Fibroblast of skin of left biceps (primary cell): ENCODE data around the gene ZNF227.
"Not testable (repeated sequence)": the region's sequence is repeated elsewhere in the genome, so short reads cannot be mapped to it uniquely, and the experiment has no call there.

Experiments used
- DNase-seq, 2 experiments: peaks; one replicate each; pipeline ENCODE4 v3.0.0-alpha.2; 2013; ENCODE audit warnings: low read depth in 2 of 2

The ZNF227 gene

DNA sequence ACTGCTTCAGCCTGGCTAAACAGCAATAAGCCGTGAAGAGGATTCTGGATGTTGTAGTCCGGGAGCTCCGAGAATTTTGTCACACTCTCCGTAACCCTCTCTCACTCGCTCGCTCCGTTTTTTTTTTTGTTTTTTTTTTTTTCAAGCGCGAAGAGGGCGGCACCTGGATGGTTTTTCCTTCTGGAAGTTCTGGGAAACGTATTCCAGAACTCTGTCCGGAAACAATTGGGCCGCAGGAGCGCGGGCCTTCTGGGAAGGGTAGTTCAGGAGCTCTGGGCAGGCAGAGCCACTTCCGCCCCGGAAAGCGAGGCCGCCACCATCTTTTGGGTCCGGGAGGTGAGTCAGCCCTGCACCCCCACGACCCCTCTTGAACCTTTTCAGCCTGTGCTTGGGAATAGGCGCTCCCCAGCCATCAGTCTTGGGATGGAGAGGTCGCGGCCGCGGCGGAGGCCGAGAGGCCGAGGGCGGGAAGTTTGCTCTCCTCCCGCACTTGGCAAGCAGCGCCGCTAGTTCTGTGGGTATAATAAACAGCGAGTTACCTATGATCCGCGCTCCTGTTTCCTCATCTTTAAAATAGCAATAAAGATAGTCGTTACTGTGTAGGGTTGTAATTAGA, at the start of gene ZNF227:
Gene ZNF227 (plus strand): TSS at position 283 of the 616 bp plus-strand sequence. CDS start 5,261 bp downstream, outside the sequence.
- DNase-seq: peak; percentile 92 to 94

DNA sequence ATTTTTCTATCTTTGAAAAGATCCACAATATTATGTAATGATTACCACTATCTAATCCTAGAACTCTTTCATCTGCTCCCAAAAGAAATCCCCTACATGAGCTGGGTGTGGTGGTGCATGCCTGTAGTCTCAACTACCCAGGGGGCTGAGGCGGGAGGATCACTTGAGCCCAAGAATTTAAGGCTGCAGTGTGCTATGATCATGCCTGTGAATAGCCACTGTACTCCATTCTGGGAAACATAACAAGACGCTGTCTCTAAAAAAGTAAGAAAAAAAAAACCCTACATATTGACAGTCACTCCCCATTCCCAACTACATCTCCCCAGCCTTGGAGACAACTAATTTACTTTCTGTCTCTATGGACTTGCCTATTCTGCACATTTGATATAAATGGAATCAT, 48.5 kb upstream of the ZNF227 start:
- DNase-seq: no peak

DNA sequence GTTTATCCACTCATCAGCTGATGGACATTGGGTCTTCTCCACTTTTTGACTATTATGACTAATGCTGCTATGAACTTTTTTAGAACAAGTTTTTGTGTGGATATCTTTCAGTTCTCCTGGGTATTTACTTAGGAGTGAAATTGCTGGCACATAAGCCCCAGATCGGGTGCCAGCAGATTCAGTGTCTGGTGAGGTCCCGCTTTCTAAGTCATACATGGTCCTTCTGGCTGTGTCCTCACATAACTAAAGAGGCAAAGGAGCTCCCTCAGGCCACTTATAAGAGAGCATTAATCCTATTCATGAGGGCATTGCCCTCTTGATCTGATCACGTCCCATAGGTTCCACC, 48.0 kb upstream of the ZNF227 start:
- DNase-seq: no peak

DNA sequence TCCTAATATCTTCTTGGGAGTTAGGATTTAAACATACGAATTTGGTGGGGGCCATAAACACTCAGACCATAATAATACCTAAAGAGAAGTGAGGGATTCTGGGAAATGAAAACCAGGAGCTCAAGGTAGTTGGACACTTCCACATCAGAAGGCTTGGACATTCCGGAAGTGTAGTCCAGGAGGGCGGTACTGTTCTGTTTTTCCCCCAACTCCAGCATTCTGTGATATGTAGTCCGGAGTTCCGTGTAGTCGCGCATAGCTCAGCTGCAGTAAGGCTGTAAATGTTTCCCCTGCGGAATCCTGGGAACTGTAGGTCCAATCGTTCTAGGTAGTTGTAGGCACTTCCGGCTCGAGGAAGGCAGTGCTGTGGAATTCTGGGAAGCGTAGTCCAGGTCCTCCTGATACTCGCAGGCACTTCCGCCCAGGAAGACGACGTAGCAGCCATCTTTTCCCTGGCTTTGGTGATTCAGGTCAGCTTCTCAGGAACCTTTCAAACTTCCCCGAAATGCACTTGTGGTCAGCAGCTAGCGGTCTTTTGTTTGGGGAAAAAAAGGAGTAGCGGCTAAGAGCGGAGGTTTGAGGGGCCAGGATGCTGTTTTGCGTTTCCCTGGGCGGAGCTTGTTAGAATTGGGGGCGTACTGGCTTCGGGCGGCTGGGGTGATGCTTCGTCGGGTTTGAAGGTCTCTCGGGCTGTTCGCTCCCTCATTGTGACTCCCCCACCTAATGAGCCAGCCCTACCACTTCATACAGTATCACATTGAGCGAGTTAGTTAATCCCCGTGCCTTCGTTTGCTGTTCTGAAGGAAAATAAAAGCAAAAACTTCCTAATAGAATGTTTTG, 47.4 kb upstream of the ZNF227 start, which contains the start of gene ZNF226:
Gene ZNF226 (plus strand): TSS at position 428 of the 840 bp plus-strand sequence. CDS start 4,981 bp downstream, outside the sequence.
- DNase-seq: peak; percentile 95 to 96

DNA sequence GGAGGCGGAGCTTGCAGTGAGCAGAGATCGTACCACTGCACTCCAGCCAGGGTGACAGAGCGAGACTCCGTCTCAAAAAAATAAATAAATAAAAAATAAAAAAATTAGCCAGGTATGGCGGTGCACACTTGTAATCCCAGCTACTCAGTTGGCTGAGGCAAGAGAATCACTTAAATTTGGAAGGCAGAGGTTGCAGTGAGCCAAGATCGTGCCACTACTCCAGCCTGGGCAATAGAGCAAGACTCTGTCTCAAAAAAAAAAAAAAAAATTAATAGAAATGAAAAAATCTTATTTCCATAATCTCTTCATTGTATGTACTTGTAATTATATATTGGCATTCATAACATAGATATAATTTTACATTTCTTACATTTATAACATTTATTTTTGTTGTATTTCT, 41.7 kb upstream of the ZNF227 start:
- not testable (repeated sequence) for DNase-seq

DNA sequence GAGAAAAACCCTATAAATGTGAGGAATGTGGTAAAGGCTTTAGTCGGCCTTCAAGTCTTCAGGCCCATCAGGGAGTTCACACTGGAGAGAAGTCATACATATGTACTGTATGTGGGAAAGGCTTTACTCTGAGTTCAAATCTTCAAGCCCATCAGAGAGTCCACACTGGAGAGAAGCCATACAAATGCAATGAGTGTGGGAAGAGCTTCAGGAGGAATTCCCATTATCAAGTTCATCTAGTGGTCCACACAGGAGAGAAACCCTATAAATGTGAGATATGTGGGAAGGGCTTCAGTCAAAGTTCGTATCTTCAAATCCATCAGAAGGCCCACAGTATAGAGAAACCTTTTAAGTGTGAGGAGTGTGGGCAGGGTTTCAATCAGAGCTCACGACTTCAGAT, 35.7 kb upstream of the ZNF227 start:
- DNase-seq: no peak

DNA sequence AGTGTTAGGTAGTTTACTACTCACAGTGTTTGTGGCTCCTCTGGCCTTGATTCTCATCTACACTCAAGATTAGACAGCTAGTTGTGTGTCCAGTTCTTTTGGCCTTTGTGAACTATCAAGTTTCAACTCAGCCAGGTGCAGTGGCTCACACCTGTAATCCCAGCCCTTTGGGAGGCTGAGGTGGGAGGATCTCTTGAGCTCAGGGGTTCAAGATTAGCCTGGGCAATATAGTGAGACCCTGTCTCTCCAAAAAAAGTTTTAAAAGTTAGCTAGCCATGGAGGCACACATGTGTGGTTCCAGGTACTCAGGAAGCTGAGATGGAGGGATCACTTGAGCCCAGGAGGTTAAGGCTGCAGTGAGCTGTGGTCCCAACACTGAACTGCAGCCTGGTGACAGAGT, 31.4 kb upstream of the ZNF227 start:
- no peak for DNase-seq

DNA sequence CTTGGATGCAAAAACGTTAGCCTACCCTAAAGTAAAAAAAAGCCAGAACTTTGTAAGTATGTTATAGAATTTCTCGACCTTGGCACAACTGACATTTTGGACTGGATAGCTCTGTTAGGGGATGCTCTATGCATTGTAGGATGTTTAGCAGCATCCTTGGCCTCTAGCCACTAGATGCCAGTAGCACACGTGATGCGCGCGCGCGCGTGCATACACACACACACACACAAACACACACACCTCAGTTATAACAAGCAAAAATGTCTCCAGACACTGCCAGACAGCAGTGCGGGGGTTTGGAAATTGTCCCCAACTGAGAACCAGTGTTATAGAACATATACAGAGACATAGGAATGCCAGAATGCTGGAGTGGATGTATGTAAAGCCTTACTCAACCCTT, 30.2 kb upstream of the ZNF227 start:
- DNase-seq: no peak

DNA sequence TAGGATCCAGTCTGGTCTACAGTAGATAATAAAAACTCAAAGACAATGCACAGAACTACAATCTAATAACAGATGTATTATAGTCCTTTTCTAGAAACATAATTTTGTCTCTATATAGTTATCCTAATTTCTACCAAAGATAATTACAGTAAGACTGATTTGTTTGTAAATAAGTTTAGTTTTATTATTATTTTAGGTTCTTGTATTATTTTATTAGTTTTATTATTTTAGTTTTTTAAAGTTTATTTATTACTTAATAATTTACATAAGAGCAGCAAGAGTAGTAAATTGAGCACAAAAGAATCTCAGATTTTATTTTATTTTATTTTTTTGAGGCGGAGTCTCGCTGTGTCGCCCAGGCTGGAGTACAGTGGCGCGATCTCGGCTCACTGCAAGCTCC, 22.3 kb upstream of the ZNF227 start:
- no peak for DNase-seq

DNA sequence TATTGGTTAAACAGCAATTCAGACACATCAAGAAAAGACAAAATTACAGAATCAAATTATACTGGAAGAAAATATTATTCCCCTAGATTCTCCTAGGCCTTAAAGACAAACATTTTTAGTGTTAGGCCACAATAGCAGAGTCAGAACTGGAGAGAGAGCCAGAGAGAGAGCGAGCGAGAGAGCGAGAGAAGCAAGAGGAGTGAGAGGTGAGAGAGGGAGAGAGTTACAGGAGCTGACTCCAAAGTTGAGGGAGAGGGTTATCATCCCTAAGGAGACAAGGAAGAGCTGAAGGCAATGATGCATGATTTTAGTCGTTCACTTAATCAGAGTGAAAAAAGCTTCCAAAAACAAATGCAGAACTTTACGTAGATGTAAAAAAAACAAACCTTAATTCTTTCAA, 20.2 kb upstream of the ZNF227 start:
- no peak for DNase-seq

DNA sequence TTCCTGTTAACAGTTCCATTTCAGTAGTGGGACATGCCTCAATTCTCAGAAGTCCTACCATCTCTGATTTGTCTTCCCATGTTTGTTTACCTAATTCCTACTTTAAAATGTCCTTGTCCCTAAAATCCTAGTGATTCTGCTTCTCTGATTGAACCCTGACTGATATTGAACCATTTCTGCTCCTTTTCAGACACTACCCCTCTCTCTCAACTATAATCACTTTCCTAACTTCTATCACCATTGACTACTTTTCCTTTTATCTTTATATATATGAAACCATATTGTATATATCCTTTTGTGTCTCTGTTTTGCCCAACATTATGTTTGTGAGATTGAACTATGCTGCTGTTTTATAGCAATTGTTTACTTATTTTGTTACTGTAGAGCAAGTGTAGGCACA, 15.6 kb upstream of the ZNF227 start:
- DNase-seq: no peak

DNA sequence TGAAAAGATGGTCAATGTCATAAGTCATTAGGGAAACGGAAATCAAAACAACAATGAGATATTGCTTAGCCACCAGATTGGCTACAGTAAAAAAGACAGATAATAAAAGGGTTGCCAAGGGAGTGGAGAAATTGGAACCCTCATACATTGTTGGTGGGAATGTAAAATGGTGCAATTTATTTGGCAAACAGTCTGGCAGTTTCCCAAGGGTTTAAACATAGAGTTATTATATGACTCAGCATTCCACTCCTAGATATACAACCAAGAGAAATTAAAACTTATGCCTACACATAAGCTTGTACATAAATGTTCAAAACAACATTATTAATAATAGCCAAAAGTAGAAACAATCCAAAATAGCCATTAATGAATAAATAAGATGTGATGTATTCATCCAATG, 9.9 kb upstream of the ZNF227 start:
- no peak for DNase-seq

DNA sequence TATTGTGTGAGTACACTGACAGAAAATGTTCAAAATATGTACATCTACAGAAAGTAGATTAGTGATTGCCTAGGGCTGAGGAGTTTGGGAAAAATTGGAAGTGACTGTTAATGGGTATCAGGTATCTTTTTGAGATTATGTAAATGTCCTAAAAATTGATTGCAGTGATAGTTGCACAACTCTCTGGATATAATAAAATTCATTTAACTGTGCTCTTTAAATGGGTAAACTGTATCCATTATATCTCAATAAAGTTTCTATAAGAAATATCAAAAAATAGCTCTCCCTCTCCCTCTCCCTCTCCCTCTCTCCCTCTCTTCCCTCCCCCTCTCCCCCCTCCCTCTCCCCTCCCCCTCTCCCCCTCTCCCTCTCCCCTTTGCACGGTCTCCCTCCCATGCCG, 9.4 kb upstream of the ZNF227 start:
- no peak for DNase-seq

DNA sequence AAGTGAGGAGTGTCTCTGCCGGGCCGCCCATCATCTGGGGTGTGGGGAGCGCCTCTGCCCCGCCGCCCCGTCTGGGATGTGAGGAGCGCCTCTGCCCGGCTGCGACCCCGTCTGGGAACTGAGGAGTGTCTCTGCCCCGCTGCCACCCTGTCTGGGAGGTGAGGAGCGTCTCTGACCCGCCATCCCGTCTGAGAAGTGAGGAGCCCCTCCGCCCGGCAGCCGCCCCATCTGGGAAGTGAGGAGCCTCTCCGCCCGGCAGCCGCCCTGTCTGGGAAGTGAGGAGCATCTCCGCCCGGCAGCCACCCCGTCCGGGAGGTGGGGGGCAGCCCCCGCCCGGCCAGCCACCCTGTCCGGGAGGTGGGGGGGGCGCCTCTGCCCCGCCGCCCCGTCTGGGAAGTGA, 8.5 kb upstream of the ZNF227 start:
- not testable (repeated sequence) for DNase-seq

DNA sequence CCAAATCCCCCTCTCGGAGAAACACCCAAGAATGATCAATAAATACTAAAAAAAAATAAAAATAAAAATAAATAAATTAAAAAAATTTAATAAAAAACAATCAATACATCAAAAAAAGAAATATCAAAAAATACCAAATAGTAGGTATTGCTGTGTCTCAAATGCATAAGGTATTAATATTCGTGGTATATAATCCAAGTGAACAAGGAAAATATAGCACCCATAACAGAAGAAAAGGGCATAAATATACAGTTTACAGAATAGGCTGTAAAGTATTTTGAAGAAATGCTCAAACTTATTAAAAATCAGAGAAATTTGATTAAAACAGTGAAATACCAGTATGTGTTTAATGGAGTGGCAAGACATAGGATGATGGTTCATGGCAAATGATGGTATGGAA, 7.6 kb upstream of the ZNF227 start:
- no peak for DNase-seq

DNA sequence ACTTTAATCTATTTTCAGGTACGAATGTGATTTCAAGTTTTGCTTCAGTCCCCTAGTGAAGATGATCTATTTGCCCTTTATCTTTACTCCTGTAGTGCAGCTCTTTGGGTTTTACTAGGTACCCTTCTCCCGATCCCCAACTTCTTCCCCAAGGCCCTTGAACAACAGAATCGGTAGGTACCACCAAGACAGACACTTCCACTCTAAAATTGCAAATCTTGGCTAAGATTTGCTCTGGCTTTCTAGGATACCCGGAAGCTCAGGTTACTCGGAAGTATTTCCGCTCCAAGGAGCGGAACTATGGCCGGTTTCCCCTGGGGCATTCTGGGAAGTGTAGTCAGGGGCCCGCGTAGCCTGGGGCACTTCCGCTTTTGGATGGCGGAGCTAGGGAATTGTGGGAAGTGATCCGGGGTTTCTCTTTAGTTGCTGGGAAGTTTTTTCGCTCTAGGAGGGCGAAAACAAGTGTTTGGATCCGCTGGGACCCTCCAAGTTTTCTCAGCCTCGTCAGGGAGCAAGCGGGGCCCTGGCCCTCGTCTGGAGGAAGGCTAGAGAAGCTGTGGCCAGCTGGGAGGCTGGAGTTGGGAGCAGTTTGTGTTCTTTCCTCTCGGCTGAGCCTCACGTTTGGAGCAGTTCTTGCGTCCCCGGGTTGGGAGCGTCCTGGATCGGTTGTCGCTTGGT, 5.1 kb upstream of the ZNF227 start:
- DNase-seq: peak; percentile 88

DNA sequence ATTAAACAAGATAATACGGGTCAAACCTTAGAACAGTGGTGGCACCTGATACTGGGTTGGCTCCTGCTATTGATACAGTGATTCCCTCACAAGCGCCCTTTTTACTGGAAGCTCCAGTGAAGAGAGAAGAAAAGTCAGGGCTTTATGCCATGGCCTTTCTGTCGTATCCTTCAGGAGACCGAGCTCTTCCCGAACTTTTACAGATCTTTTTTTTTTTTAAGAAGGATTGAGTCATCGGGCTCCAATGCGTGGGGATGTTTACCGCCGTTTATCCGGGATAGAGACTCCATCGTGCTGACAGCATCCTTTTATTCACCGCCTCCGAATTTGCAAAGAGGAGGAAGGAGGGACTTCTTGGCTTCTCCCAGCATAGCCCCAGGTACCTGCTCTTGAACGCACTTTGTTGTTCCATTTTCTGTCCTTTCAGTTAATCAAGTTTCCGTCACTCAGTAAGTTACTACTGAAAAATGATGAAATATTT, 574 bp downstream of the ZNF227 start:
- no peak for DNase-seq

DNA sequence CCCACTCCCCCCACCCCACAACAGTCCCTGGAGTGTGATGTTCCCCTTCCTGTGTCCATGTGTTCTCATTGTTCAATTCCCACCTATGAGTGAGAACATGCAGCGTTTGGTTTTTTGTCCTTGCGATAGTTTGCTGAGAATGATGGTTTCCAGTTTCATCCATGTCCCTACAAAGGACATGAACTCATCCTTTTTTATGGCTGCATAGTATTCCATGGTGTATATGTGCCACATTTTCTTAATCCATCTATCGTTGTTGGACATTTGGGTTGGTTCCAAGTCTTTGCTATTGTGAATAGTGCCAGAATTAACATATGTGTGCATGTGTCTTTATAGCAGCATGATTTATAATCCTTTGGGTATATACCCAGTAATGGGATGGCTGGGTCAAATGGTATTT, 7.6 kb downstream of the ZNF227 start:
- not testable (repeated sequence) for DNase-seq

DNA sequence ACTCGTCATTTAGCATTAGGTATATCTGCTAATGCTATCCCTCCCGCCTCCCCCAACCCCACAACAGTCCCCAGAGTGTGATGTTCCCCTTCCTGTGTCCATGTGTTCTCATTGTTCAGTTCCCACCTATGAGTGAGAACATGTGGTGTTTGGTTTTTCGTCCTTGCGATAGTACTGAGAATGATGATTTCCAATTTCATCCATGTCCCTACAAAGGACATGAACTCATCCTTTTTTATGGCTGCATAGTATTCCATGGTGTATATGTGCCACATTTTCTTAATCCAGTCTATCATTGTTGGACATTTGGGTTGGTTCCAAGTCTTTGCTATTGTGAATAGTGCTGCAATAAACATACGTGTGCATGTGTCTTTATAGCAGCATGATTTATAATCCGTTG, 8.4 kb downstream of the ZNF227 start:
- not testable (repeated sequence) for DNase-seq

DNA sequence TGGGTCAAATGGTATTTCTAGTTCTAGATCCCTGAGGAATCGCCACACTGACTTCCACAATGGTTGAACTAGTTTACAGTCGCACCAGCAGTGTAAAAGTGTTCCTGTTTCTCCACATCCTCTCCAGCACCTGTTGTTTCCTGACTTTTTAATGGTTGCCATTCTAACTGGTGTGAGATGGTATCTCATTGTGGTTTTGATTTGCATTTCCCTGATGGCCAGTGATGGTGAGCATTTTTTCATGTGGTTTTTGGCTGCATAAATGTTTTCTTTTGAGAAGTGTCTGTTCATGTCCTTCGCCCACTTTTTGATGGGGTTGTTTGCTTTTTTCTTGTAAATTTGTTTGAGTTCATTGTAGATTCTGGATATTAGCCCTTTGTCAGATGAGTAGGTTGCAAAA, 9.0 kb downstream of the ZNF227 start:
- not testable (repeated sequence) for DNase-seq

DNA sequence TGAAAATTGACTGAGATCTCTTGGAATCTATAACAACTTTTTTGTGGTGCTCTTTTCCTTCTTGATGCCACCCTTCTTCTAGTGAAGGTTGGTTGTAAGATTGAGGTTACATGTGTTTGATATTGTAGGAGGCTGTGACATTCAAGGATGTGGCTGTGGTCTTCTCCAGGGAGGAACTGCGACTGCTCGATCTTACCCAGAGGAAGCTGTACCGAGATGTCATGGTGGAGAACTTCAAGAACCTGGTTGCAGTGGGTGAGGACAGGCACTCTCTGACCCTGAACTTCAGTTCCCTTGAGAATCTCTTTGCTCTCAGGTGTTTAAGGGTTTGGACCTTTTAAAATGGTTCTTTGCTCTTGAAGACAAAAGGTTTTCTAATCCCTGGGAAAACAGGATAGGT, 16.0 kb downstream of the ZNF227 start:
- DNase-seq: no peak

DNA sequence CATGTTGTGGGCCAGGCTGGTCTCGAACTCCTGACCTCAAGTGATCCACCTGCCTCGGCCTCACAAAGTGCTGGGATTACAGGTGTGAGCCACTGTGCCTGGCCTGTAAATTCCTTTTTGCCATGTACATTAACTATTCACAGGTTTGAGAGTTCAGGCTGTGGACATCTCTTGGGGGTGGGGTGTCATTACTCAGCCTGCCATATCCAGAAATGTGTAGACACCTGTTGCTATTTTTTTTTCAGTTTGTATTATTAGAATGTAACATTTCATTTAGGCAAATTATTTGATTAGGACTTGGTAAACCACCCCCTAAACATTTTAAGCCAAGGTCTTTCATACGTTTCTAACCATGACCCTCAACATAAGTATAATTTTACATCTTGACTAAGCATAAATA, 20.5 kb downstream of the ZNF227 start:
- no peak for DNase-seq

DNA sequence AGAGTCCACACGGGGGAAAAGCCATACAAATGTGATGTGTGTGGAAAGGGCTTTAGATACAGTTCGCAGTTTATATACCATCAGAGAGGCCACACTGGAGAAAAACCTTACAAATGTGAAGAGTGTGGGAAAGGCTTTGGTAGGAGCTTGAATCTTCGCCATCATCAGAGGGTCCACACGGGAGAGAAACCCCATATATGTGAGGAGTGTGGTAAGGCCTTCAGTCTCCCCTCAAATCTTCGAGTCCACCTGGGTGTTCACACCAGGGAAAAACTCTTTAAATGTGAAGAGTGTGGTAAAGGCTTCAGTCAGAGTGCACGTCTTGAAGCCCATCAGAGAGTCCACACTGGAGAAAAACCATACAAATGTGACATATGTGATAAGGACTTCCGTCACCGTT, 24.1 kb downstream of the ZNF227 start:
- DNase-seq: no peak
